WTC11 (cell line): ENCODE data around the gene PARS2. TPM values are rescaled to one million over a fixed set of nuclear protein-coding genes. Genes with fewer than 3 reads are reported as not detected.

Experiments
- ATAC-seq: fragments of 200-7000 bp; cut with Tn5 transposase; 2 replicates; pipeline ENCODE4 v1.10.0; 2021; ENCODE audit warnings: mild to moderate bottlenecking, moderate library complexity
- CTCF ChIA-PET: fragments of 300-600 bp; sonication (Branson Sonifier 250); formaldehyde crosslinking; loops from one replicate; lab custom pipeline; 2021; ENCODE audit warnings: antibody characterized with exemption; lab: Charles Lee
- POLR2A ChIA-PET: fragments of 350-600 bp; sonication (Branson Sonifier 250); formaldehyde crosslinking; loops from one replicate; lab custom pipeline; 2021; ENCODE audit warnings: antibody characterized with exemption; lab: Charles Lee
- DNase-seq: peaks from one replicate; pipeline ENCODE4 v3.0.0; 2021; ENCODE audit warnings: low spot score
- H3K27ac Mint-ChIP-seq: 2 replicates; pipeline ENCODE4 v1.8.0; 2021; ENCODE audit warnings: mixed read lengths
- H3K27me3 Mint-ChIP-seq: 2 replicates; pipeline ENCODE4 v1.8.0; 2021; ENCODE audit warnings: low read depth, mild to moderate bottlenecking, moderate library complexity, mixed read lengths
- H3K36me3 Mint-ChIP-seq: 2 replicates; pipeline ENCODE4 v1.8.0; 2021; ENCODE audit warnings: mixed read lengths
- H3K4me1 Mint-ChIP-seq: 2 replicates; pipeline ENCODE4 v1.8.0; 2022; ENCODE audit warnings: mixed read lengths
- H3K4me3 Mint-ChIP-seq: 2 replicates; pipeline ENCODE4 v1.8.0; 2021; ENCODE audit warnings: mild to moderate bottlenecking, moderate library complexity, mixed read lengths
- H3K9me3 Mint-ChIP-seq: 2 replicates; pipeline ENCODE4 v1.8.0; 2021; ENCODE audit warnings: mixed read lengths
- CBFB ChIP-seq: sonication (generic); formaldehyde crosslinking; IDR thresholded peaks from 2 replicates; pipeline ENCODE4 v1.8.1; 2022; ENCODE audit warnings: mild to moderate bottlenecking, low read depth, missing genetic modification reagents
- ESRRA ChIP-seq: sonication (generic); formaldehyde crosslinking; IDR thresholded peaks from 2 replicates; pipeline ENCODE4 v1.8.1; 2022; ENCODE audit warnings: mild to moderate bottlenecking, missing genetic modification reagents, borderline replicate concordance
- ETV6 ChIP-seq: sonication (generic); formaldehyde crosslinking; IDR thresholded peaks from 2 replicates; pipeline ENCODE4 v1.8.1; 2022; ENCODE audit warnings: mild to moderate bottlenecking, missing genetic modification reagents
- FOXK1 ChIP-seq: sonication (generic); formaldehyde crosslinking; IDR thresholded peaks from 2 replicates; pipeline ENCODE4 v1.8.0; 2022; ENCODE audit warnings: mild to moderate bottlenecking, moderate library complexity, missing genetic modification reagents
- GRHL2 ChIP-seq: fragments of 250-450 bp; sonication (Bioruptor Pico); IDR thresholded peaks from 2 replicates; pipeline ENCODE4 v1.8.0; 2022; ENCODE audit warnings: mild to moderate bottlenecking, moderate library complexity; ENCODE audit not compliant: insufficient replicate concordance, severe bottlenecking
- TP53 ChIP-seq: sonication (generic); formaldehyde crosslinking; IDR thresholded peaks from 2 replicates; pipeline ENCODE4 v1.8.1; 2023; ENCODE audit warnings: mild to moderate bottlenecking, missing genetic modification reagents
- ZNF396 ChIP-seq: fragments of 250-450 bp; sonication (Bioruptor Pico); IDR thresholded peaks from 2 replicates; pipeline ENCODE4 v1.8.0; 2021; ENCODE audit warnings: mild to moderate bottlenecking, moderate library complexity, borderline replicate concordance
- total RNA-seq: library from RNA; stranded (reverse); gene quantifications from 3 replicates; pipeline ENCODE4 v1.2.3, GENCODE V29; 2021
- TF ChIP-seq, protein P1 (sequence below): fragments of 200-600 bp; IDR thresholded peaks from 2 replicates; pipeline ENCODE4 v1.8.0; 2022; ENCODE audit warnings: antibody characterized with exemption
- TF ChIP-seq, protein P2 (sequence below): sonication (generic); formaldehyde crosslinking; IDR thresholded peaks from 2 replicates; pipeline ENCODE4 v1.8.1; 2023; ENCODE audit warnings: mild to moderate bottlenecking, missing genetic modification reagents, moderate library complexity
- TF ChIP-seq, protein P3 (sequence below): sonication (generic); formaldehyde crosslinking; IDR thresholded peaks from 2 replicates; pipeline ENCODE4 v1.8.1; 2023; ENCODE audit warnings: mild to moderate bottlenecking, missing genetic modification reagents, borderline replicate concordance
- TF ChIP-seq, protein P4 (sequence below): sonication (generic); formaldehyde crosslinking; IDR thresholded peaks from 2 replicates; pipeline ENCODE4 v1.8.1; 2023; ENCODE audit warnings: mild to moderate bottlenecking, moderate library complexity, missing genetic modification reagents
- TF ChIP-seq, protein P5 (sequence below): fragments of 250-450 bp; sonication (Bioruptor Pico); IDR thresholded peaks from 2 replicates; pipeline ENCODE4 v1.9.0; 2021; ENCODE audit warnings: mild to moderate bottlenecking
- TF ChIP-seq, protein P6 (sequence below): sonication (generic); formaldehyde crosslinking; IDR thresholded peaks from 2 replicates; pipeline ENCODE4 v1.8.0; 2022; ENCODE audit warnings: mild to moderate bottlenecking, missing genetic modification reagents
- TF ChIP-seq, protein P7 (sequence below): sonication (generic); formaldehyde crosslinking; IDR thresholded peaks from 2 replicates; pipeline ENCODE4 v1.8.0; 2023; ENCODE audit warnings: mild to moderate bottlenecking, missing genetic modification reagents

The PARS2 gene
- total RNA-seq, 1 experiment from 2014 or later: 11.5 TPM

DNA sequence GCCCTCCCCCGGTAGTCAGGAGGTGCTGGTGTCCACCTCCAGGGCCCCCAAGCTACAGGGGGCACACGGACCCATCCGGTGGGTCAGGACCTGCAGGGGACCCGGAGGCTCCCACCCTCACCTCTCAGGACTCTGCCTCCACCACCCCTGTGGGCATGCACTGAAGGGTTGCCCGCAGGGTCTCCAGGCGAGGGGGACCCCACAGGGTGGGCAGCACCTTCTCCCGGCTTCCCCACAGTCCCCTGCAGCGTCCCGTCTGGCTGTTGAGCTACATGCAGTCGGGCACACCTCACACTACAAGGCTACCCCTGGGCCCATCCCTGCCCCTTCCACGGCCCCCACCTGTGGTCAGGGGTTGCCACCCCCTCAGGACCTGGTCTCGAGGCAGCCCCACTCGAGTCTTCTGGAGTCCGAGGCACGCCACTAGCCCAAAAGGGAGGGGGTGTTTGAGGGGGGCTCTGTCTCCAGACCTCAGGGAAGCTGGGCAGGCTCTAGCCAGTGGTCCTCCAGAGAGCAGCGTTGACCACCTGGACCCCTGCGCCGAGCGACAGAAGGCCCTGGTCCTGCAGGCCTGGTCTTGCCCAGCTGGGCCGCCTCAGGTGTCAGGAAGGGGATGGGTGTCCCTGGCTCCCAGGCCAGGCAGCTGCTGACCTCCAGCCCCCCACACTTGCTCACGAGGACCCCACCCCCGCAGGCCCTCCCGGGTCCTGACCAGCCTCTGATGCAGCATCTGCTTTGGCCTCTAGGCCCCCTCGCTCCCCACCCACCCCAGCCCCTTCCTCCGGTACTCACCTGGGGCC is 9.6 kb downstream of the PARS2 start (continued):
- TF ChIP-seq, protein P1, sequence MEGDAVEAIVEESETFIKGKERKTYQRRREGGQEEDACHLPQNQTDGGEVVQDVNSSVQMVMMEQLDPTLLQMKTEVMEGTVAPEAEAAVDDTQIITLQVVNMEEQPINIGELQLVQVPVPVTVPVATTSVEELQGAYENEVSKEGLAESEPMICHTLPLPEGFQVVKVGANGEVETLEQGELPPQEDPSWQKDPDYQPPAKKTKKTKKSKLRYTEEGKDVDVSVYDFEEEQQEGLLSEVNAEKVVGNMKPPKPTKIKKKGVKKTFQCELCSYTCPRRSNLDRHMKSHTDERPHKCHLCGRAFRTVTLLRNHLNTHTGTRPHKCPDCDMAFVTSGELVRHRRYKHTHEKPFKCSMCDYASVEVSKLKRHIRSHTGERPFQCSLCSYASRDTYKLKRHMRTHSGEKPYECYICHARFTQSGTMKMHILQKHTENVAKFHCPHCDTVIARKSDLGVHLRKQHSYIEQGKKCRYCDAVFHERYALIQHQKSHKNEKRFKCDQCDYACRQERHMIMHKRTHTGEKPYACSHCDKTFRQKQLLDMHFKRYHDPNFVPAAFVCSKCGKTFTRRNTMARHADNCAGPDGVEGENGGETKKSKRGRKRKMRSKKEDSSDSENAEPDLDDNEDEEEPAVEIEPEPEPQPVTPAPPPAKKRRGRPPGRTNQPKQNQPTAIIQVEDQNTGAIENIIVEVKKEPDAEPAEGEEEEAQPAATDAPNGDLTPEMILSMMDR: no peak
- TF ChIP-seq, protein P2, sequence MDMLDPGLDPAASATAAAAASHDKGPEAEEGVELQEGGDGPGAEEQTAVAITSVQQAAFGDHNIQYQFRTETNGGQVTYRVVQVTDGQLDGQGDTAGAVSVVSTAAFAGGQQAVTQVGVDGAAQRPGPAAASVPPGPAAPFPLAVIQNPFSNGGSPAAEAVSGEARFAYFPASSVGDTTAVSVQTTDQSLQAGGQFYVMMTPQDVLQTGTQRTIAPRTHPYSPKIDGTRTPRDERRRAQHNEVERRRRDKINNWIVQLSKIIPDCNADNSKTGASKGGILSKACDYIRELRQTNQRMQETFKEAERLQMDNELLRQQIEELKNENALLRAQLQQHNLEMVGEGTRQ (CRISPR knock-in tag): no peak
- TF ChIP-seq, all 79 proteins: peak for 0

DNA sequence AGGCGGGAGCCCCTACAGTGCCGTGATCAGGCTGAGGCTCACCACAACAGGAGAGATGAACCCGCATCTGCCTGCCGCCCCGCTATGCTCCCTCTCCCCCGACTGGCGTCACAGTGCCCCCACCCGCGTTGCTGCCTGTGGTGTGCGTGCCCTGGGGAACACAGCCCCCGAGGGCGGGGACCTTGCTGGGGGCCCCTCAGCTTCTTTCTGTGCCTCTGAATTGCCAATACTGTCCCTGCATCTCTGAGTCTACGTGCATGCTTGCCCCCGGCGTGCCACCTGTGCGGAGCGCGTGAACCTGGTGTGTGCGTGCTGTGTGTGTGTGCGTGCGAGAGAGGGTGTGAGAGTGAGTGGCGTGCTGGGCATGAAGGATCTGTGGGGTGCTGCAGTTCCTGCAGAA is 10.3 kb downstream of the PARS2 start:
- Mint-ChIP-seq H3K36me3 (0 out of 2 replicates have a peak, but pooled peaks cover 8% of the 10 kb centered on the region), H3K9me3 (no peaks in the 10 kb centered on the region), H3K4me1 (peaks cover 18% of the 10 kb centered on the region), H3K27me3 (no peaks in the 10 kb centered on the region), H3K27ac (no peak overlapping the region), H3K4me3 (no peak overlapping the region)
- no peak for TF ChIP-seq ZNF396
- no peak for TF ChIP-seq CBFB
- no peak for TF ChIP-seq ETV6 (CRISPR knock-in tag)
- no peak for TF ChIP-seq FOXK1 (CRISPR knock-in tag)
- TF ChIP-seq, protein P3, sequence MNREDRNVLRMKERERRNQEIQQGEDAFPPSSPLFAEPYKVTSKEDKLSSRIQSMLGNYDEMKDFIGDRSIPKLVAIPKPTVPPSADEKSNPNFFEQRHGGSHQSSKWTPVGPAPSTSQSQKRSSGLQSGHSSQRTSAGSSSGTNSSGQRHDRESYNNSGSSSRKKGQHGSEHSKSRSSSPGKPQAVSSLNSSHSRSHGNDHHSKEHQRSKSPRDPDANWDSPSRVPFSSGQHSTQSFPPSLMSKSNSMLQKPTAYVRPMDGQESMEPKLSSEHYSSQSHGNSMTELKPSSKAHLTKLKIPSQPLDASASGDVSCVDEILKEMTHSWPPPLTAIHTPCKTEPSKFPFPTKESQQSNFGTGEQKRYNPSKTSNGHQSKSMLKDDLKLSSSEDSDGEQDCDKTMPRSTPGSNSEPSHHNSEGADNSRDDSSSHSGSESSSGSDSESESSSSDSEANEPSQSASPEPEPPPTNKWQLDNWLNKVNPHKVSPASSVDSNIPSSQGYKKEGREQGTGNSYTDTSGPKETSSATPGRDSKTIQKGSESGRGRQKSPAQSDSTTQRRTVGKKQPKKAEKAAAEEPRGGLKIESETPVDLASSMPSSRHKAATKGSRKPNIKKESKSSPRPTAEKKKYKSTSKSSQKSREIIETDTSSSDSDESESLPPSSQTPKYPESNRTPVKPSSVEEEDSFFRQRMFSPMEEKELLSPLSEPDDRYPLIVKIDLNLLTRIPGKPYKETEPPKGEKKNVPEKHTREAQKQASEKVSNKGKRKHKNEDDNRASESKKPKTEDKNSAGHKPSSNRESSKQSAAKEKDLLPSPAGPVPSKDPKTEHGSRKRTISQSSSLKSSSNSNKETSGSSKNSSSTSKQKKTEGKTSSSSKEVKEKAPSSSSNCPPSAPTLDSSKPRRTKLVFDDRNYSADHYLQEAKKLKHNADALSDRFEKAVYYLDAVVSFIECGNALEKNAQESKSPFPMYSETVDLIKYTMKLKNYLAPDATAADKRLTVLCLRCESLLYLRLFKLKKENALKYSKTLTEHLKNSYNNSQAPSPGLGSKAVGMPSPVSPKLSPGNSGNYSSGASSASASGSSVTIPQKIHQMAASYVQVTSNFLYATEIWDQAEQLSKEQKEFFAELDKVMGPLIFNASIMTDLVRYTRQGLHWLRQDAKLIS: no peak
- TF ChIP-seq, protein P4, sequence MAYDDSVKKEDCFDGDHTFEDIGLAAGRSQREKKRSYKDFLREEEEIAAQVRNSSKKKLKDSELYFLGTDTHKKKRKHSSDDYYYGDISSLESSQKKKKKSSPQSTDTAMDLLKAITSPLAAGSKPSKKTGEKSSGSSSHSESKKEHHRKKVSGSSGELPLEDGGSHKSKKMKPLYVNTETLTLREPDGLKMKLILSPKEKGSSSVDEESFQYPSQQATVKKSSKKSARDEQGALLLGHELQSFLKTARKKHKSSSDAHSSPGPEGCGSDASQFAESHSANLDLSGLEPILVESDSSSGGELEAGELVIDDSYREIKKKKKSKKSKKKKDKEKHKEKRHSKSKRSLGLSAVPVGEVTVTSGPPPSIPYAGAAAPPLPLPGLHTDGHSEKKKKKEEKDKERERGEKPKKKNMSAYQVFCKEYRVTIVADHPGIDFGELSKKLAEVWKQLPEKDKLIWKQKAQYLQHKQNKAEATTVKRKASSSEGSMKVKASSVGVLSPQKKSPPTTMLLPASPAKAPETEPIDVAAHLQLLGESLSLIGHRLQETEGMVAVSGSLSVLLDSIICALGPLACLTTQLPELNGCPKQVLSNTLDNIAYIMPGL: no peak
- TF ChIP-seq, protein P5, sequence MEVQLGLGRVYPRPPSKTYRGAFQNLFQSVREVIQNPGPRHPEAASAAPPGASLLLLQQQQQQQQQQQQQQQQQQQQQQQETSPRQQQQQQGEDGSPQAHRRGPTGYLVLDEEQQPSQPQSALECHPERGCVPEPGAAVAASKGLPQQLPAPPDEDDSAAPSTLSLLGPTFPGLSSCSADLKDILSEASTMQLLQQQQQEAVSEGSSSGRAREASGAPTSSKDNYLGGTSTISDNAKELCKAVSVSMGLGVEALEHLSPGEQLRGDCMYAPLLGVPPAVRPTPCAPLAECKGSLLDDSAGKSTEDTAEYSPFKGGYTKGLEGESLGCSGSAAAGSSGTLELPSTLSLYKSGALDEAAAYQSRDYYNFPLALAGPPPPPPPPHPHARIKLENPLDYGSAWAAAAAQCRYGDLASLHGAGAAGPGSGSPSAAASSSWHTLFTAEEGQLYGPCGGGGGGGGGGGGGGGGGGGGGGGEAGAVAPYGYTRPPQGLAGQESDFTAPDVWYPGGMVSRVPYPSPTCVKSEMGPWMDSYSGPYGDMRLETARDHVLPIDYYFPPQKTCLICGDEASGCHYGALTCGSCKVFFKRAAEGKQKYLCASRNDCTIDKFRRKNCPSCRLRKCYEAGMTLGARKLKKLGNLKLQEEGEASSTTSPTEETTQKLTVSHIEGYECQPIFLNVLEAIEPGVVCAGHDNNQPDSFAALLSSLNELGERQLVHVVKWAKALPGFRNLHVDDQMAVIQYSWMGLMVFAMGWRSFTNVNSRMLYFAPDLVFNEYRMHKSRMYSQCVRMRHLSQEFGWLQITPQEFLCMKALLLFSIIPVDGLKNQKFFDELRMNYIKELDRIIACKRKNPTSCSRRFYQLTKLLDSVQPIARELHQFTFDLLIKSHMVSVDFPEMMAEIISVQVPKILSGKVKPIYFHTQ (CRISPR knock-in tag): no peak
- TF ChIP-seq, protein P6, sequence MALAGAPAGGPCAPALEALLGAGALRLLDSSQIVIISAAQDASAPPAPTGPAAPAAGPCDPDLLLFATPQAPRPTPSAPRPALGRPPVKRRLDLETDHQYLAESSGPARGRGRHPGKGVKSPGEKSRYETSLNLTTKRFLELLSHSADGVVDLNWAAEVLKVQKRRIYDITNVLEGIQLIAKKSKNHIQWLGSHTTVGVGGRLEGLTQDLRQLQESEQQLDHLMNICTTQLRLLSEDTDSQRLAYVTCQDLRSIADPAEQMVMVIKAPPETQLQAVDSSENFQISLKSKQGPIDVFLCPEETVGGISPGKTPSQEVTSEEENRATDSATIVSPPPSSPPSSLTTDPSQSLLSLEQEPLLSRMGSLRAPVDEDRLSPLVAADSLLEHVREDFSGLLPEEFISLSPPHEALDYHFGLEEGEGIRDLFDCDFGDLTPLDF (CRISPR knock-in tag): no peak
- TF ChIP-seq TP53 (CRISPR knock-in tag): no peak
- TF ChIP-seq, protein P7, sequence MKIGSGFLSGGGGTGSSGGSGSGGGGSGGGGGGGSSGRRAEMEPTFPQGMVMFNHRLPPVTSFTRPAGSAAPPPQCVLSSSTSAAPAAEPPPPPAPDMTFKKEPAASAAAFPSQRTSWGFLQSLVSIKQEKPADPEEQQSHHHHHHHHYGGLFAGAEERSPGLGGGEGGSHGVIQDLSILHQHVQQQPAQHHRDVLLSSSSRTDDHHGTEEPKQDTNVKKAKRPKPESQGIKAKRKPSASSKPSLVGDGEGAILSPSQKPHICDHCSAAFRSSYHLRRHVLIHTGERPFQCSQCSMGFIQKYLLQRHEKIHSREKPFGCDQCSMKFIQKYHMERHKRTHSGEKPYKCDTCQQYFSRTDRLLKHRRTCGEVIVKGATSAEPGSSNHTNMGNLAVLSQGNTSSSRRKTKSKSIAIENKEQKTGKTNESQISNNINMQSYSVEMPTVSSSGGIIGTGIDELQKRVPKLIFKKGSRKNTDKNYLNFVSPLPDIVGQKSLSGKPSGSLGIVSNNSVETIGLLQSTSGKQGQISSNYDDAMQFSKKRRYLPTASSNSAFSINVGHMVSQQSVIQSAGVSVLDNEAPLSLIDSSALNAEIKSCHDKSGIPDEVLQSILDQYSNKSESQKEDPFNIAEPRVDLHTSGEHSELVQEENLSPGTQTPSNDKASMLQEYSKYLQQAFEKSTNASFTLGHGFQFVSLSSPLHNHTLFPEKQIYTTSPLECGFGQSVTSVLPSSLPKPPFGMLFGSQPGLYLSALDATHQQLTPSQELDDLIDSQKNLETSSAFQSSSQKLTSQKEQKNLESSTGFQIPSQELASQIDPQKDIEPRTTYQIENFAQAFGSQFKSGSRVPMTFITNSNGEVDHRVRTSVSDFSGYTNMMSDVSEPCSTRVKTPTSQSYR: no peak
- no peak for TF ChIP-seq GRHL2 (CRISPR knock-in tag)
- TF ChIP-seq ESRRA (CRISPR knock-in tag): no peak
- DNase-seq (no peak), ATAC-seq (no peak)
- ChIA-PET POLR2A (no interaction called here), CTCF (no interaction called here)
